GM19099 (cell line): Measurements from ENCODE around the gene HOXC11.
A peak's percentile ranks its signal among the peaks of the same experiment; 100 is the strongest.

Experiments
- POLR2A ChIP-seq: IDR thresholded peaks from 3 replicates; pipeline ENCODE4 v1.6.1; 2011; ENCODE audit warnings: low read depth; ENCODE audit not compliant: insufficient read length; ENCODE audit errors: extremely low read depth

The HOXC11 gene

DNA sequence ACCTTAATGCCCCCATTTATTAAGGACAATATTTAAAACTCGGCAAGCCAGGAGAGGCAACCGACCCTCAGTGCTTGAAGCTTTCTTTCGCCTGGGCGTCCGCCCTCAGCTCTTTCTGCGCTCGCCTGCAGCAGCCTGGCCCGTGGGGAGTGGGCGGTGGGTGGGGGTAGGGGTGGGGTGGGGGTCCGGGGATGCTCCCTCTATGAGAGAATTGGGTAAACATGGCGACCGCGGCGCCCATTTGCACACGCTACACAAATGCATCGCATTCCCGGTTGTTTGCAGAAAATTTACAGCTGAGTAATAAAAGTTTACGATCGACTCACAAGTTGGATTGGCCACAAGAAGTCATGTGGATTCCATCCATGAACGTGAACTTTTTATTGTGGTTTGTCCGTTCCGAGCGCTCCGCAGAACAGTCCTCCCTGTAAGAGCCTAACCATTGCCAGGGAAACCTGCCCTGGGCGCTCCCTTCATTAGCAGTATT lies 43.6 kb downstream of the HOXC11 start:
- no peak for TF ChIP-seq POLR2A

GRCh38 chr12:54017027-54017788 lies 44.3 kb downstream of the HOXC11 start:
- TF ChIP-seq POLR2A: no peak

GRCh38 chr12:54017878-54018467 lies 45.0 kb downstream of the HOXC11 start:
- TF ChIP-seq POLR2A: peak; percentile 68

- no peak for TF ChIP-seq POLR2A
These were observed 45.6 kb downstream of the HOXC11 start for GRCh38 chr12:54018468-54018984.

DNA sequence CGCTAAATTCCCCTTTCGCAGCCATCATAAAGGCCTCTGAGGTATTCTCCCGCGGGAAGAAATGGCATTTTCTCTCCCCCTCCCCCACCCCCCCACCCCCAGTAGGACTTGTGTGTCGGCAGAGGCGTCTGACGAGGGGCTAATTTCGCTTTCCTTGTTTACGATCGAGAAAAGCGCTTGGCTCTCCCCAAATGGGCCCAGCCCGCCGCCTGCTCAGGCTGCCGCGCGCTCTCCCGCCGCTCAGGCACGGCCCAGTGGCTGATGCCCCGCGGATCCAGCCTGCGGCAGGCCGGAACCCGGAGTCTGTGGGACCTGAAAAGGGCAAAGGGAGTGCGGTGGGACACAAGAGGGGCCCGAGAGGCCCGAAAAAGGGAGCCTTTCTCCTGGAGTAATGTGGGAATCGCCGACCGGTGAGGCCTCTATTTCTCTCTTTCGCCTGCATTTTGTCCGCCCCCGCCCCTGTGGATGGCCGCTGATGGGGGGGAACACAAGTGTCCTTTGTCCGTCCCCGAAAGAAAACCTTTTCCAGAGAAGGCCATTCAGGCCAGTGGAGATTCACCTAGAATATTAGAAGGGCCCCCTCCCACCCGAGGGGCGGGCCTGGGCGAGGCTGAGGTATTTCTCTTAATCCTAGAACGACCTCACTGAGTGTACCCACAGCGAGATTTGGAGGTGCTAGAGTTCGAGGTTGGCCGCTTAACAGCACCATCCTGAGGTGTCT lies 46.3 kb downstream of the HOXC11 start:
- TF ChIP-seq POLR2A: no peak

DNA sequence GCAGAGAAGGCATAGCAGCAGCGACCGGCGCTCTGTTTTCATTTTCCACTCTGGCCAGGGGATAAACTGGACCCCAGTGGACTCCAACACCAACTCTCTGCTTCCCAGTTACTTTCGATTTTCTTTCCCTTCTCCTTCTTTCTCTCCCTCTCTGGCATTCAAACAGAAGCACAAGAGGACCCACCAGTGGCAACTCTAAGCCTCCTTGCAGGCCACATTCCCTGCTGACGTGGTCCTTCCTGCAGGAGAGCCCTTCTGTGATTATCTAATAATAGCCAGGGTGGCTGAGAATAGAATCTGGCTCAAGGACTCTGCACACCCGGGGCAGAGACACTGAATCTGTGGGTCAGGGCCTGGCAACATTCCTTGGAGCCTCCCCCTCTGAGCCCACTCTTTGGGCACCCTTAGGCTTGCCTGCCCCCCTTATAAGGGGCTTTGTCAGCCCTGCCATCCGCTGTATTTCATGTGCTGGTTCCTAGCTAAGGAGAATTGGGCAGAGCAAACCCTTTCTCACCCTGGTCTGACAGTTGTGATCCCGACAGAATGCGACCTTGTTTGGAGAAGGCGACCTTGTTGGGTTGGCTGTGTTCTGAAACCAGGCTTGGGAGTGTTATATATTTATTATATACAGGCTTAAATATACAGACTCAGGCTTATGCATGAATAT lies 47.1 kb downstream of the HOXC11 start:
- no peak for TF ChIP-seq POLR2A

- no peak for TF ChIP-seq POLR2A
These were observed 47.9 kb downstream of the HOXC11 start for GRCh38 chr12:54020591-54021405.

DNA sequence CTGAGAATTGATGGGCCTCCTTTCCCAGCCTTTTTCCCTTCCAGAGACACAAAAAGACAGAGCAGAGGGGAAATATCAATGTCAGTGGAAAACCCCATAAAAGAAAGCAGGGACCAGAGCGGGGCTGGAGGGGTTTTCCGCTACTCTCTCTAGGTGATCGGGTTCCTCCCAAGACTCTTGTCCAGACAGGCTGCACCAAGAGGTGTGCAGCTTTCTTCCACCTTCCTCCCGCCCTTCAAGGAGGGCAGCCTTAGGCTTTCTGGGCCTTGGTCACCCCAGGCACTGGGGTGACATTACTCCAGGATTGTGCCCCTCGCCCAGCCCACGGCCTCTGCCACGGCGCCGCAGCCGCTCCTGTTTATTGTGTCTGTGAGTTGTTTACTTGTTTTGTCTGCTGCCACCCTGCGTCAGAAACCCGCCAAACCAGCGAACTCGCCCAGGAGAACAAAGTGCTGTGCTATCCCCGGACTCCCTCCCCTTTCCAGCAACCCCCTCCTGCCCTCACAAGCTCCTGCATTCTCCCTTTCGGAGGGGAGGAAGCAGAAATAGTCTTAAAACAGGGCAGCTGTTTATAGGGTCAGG lies 48.6 kb downstream of the HOXC11 start:
- peak; percentile 17 for TF ChIP-seq POLR2A

GRCh38 chr12:54022960-54023884 lies 50.3 kb downstream of the HOXC11 start:
- TF ChIP-seq POLR2A: no peak

- no peak for TF ChIP-seq POLR2A
These were observed 51.2 kb downstream of the HOXC11 start for GRCh38 chr12:54024127-54024526.

DNA sequence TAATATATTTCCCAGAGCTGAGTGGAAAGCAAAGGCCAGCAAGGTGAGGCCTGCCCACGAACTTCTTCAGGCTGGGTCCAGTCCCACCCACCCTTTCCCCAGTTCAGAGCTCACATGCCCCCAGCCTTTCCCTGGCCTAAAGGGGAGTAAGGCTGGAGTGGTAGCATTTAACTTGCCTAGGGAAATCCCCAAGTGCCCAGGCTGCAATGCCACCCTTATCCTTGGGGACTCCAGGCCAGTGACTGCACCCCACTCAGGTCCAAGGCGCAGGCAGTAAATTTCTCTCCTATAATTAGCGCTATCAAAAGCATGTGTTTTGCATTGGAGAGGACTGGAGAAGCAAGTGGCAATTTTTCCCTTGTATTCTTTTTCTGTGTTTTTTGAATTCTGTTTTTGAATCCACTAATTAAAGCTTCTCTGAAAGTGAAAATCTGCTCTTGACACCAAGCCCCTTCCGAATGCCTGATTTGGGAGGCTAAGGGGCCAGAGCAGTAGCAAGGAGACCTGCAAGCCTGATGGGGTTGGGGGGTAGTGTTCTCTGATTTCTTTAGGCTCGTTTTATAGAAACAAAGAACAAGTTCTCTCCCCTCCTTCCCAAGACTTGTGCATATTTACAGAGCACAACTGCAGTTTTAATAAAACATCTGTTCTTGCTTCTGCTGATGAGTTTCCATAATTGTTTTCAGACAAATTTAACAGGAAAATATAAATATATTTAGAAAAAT lies 51.8 kb downstream of the HOXC11 start:
- no peak for TF ChIP-seq POLR2A
